ENCODE measurements around the gene EXOC2.

GRCh38 chr6:708237-708598, 15.3 kb upstream of the EXOC2 start:
- no peak for TF ChIP-seq CTCF (IDR thresholded peaks at IDR 0.05)
- TF ChIP-seq POLR2A (IDR thresholded peaks at IDR 0.05): no peak

All from adrenal gland (tissue), 5 donors.